ENCODE results near the gene POLD1. TPM values are rescaled to one million over a fixed set of nuclear protein-coding genes. Genes with fewer than 3 reads are reported as not detected.
"Not testable (repeated sequence)": the region's sequence is repeated elsewhere in the genome, so short reads cannot be mapped to it uniquely, and the experiment has no call there.

Gene POLD1
- total RNA-seq, 1 donor from 2014 or later = 141 TPM

DNA sequence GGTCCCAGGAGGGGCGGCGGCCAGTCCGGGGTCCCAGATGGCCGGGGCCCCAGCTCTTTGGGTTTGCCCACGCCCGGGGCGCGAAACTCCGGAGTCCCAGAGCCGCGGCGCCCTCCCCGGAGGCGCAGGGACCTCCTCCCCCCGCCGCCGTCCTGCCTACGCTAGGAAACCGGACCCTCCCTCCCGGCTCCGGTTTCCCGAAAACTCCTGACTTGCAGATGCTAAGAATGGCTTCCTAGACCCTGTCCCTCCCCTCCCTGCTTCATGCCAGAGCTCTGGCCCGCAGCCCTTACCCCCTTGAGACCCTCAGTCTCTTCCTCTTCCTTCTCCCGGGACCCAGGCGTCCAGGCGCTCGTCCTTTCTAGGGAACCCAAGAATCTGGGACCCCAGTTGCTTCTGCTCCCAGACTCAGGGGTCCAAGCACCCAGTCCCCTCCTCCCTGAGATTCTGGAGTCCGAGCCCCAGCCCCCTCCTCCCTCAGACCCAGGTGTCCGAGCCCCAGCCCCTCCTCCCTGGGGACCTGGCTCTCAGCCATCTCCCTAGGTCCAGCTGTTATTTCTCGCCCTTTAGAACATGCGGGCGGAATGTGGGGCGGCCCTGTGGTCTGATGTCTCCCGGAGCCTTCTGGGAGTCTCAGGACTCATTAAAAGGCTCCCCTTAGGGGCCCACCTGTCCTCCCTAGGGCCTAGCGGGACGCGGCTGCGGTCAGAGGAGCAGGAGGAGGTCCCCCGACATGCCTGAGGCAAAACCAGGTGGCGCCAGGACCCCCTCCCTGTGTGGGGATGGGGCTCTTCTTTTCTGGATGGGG lies 48.3 kb downstream of the POLD1 start, which contains the start of gene MYBPC2:
TSS of gene MYBPC2 (plus strand) at position 672 of the 808 bp plus-strand sequence. CDS start at position 734, 62 bp downstream.
- intact Hi-C loops (cut with micrococcal nuclease) = loop anchor here (5.0 kb wide), 1 partner anchor 50 kb away; the partner anchor contains the start of gene POLD1

DNA sequence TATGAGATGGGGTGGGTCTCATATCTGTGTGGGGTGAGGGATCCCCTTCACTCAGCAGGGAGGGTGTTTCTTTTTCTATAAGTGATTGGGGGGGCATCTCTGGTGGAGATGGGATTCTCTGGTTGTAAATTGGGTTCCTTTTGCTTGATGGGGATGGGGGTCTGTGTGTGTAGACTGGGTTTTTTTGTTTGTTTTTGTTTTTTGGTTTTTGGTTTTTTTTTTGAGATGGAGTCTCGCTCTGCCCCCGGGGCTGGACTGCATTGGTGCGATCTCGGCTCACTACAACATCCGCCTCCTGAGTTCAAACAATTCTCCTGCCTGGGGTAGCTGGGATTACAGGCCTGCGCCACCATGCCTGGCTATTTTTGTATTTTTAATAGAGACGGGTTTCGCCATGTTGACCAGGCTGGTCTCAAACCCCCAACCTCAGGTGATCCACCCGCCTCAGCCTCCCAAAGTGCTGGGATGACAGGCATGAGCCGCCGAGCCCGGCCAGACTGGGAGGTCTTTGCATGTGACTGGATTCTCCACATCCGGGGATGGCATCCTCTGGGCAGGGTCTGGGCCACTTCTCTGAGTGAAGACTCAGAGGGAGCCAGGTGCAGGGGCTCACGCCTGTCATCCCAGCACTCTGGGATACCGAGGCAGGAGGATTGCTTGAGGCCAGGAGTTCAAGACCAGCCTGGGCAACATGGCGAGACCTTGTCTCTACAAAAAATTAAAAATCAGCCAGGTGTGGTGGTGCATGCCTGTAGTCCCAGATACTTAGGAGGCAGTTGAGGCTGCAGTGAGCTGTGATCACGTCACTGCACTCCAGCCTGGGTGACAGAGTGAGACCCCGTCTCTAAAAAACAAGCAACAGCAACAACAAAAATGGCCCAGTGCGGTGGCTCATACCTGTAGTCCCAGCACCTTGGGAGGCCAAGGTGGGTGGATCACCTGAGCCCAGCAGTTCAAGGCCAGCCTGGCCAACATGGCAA lies 49.3 kb downstream of the POLD1 start:
- intact Hi-C loops (cut with micrococcal nuclease) = loop anchor here (5.0 kb wide), 1 partner anchor 51 kb away; the partner anchor contains the start of gene POLD1

DNA sequence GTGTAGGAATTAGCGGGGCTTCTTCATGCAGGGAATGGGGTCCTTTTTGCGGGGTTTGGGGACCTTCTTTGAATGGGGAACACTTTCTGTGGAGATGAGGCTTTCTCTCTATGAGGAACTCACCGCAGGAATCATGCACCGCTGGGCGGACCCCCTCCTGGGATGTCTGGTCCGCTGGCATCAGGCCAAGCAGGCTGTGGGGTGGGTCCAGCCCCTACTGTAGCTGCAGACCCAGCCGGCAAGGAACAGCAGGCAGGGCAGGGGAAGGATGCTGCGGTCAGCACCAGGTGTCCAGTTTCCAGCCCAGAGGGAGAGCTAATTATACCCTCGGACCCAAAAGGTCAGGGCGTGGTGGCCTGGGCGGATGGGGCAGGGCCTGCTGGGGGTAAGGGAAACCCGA lies 50.4 kb downstream of the POLD1 start:
- intact Hi-C loops (cut with micrococcal nuclease) = loop anchor here (5.0 kb wide), 1 partner anchor 52 kb away; the partner anchor contains the start of gene POLD1

DNA sequence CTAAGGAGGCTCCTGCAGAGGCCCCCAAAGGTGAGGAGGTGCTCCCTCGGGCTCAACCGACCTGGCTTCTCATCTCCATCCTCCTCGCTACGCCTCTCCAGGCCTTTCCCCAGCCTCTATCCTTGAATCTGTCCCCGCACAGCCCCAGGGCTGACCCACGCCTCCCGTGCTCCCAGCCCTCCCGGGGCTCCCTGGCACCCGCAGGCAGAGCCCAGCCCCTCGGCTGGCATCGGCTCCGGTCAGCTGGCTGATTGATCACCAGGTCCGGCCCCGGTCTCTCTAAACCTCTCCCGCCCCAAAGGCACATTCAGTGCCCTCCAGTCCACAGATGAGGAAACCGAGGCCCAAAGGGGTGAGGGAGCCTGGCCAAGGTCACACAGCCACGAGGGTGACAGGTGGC lies 51.1 kb downstream of the POLD1 start:
- intact Hi-C loops (cut with micrococcal nuclease) = no loop called here

DNA sequence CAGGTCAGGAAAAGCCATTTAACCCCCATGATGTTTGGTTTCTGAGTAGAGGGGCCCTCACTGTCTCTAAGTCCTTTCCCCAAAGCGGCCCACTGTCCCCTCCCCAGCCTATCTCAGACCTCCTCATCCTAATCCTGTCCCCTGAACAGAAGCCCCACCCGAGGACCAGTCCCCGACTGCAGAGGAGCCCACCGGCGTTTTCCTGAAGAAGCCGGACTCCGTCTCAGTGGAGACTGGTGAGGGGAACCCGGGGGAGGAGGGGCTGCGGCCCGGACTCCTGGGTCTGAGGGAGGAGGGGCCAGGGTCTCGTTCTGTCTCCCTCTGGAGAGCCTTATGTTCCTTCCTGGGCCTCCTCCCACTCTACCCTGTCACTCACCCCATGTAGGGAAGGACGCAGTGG lies 51.5 kb downstream of the POLD1 start:
- intact Hi-C loops (cut with micrococcal nuclease) = no loop called here

DNA sequence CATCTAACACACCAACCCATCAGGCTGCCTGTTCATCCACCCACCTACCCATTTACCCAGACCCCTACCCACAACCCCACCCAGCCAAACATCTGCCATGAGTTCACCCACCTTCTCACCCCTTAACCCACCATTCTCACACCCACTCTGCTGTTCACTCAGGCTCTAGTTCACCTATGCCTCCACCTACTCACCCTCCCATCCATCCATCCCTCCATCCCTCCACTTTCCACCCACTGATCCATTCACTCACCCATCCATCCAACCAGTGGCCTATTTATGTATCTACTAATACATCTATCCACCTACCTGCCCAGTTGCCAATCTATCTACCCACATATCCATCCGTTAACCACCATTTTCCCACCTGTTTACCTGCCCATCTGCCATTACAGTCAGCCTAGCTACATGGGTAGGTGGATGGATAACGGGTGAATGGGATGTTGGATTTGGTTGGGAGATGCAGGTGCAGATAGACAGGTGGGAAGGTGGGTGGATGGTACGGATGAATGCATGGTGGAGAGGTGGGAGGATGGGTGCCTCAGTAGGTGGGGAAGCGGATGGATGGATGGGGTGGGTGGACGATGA lies 53.8 kb downstream of the POLD1 start:
- intact Hi-C loops (cut with micrococcal nuclease) = no loop called here

DNA sequence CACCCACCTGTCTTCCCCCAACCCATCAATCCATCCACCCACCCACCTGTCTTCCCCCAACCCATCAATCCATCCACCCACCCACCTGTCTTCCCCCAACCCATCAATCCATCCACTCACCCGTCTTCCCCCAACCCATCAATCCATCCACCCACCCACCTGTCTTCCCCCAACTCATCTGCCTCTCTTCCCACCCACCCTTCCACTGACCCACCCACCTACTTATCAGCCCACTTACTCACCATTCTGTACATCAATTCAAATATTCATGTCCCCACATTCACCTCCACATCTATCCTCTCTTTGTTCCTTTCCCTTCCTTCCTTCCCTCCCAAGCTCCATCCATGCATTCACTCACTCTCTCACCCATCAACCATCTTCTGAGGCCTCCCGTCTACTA lies 55.0 kb downstream of the POLD1 start:
- intact Hi-C loops (cut with micrococcal nuclease) = not testable (repeated sequence)

DNA sequence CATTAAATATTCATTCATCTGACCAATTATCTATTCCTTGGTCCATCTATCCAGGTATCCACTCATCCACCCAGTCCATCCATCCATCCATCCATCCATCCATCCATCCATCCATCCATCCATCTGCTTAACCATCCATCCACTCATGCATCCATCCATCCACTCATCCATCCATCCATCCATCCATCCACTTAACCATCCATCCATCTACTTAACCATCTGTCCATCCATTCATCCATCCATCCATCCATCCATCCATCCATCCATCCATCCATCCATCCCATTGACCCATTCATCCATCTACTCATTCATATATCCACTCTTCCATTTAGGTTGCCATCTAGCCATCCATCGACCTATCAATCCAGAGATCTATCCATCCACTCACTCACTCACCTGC lies 59.9 kb downstream of the POLD1 start:
- intact Hi-C loops (cut with micrococcal nuclease) = no loop called here

DNA sequence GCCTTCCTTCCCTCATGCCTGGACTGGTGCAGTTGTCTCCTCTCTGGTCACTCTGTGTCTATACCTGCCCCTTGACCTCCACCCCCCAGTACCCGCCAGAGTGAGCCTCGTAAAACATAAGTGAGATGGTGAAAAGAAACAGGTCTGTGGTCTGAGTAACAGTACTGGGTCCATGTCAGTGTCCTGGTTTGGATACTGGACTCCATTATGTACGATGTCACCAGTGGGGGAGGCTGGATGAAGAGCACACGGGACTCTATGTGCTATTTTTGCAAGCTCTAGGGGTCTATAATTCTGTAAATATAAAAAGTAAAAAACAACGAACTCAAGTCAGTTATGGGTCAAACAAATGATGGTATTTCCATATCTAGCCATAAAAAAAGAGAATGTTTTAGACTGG lies 62.9 kb downstream of the POLD1 start:
- intact Hi-C loops (cut with micrococcal nuclease) = no loop called here

DNA sequence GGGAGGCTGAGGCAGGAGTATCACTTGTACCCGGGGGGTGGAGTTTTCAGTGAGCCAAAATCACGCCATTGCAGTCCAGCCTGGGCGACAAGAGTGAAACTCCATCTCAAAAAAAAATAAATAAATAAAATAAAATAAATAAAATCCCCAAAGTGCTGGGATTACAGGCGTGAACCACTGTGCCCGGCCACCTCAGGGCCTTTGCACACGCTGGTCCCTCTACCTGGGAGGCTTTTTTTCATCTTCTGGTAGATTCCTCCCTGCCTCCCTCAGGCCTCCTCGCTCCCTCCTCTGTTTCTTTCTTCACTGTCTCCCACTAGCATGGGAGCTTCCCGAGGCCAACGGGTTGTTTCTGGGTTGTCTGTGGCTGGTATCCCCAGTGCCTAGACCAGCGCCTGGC lies 63.6 kb downstream of the POLD1 start:
- intact Hi-C loops (cut with micrococcal nuclease) = no loop called here

DNA sequence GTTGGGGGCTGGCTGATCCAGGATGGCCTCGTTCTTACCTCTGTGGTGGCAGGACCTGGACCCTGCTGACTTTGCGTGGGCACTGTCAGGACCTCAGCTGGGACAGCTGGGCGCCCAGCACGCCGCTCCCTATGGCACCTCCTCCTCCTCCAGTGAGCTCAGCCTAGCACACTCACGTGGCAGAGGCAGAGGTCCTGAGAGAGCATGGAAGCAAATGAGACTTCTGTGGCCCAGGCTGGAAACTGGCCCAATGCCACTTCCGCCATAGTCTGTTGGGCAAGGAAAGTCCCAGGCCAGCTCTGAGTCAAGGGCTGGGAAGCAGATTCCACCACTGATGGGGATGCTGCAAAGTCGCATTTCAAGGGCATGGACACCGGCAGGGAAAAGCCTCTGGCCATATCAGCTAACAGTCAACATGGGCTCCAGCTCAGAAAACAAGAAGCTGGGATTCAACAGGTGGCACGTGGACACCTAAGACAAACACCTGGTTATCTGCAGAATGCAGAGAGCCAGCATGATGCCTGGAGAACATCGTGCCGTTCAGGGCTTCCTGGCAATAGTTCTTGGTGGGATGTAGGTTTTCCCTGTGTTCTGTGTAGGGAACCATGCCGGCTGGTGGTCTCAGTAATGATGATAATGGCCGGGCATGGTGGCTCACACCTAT lies 65.2 kb downstream of the POLD1 start:
- intact Hi-C loops (cut with micrococcal nuclease) = no loop called here

DNA sequence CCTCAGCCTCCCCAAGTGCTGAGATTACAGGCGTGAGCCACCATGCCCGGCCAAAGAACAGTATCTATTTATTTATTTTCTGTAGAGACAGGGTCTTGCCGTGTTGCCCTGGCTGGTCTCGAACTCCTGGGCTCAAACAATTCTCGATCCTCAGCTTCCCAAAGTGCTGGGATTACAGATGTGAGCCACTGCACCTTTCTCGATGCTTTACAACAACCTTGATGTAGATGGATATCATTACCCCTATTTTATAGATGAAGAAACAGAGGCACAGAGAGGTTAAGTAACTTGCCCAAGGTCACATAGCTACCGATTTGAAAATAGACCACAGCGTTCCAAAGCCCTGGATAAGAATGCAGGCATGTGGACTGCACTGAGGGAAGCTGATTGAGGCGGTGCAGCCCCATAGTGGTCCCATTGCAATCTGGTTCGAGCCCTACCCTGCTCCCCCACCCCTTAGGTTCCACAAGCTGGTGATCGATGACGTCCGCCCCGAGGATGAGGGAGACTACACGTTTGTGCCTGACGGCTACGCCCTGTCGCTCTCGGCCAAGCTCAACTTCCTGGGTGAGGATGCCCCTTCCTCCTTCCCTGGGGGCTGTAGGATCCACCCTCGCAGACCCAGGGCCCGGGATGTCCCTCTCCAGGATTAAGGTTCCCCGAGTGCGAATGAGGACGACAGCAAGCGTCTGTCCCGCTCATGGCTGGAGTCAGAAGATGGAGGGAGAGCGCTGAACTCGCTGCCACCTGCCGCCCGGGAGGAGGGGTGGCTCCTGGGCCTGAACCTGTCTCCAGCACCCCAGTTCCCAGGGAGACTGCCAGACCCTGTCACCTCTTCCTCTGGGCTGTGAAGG lies 66.4 kb downstream of the POLD1 start:
- intact Hi-C loops (cut with micrococcal nuclease) = no loop called here

DNA sequence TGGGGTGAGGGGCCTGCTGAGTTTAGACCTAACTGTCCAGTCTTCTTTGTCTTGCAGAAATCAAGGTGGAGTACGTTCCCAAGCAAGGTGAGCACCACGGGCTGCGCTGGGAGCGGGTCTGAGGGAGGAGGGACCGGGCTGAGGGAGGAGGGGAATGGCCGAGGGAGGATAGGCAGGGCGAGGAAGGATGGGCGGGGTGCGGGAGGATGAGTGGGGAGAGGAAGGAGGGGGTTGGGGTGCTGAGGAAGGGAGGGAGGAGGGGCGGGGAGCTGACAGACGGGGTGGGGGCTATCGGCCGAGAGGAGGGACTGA lies 67.0 kb downstream of the POLD1 start:
- intact Hi-C loops (cut with micrococcal nuclease) = no loop called here

DNA sequence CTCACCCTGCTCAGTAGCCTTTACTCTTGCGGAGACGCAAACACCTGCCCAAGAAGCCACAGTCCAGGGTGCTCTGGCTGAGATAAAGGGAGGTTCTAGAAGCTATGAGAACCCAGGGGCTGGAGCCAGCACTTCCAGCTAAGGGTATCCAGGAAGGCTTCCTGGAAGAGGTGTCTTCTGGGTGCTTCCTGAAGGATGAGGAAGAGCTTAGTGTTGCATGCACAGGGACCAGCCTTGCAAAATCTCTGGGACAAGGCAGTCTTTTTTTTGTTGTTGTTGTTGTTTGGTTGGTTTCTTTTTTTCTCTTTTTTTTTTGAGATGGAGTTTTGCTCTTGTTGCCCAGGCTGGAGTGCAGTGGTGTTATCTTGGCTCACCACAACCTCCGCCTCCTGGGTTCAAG lies 69.1 kb downstream of the POLD1 start:
- intact Hi-C loops (cut with micrococcal nuclease) = no loop called here

DNA sequence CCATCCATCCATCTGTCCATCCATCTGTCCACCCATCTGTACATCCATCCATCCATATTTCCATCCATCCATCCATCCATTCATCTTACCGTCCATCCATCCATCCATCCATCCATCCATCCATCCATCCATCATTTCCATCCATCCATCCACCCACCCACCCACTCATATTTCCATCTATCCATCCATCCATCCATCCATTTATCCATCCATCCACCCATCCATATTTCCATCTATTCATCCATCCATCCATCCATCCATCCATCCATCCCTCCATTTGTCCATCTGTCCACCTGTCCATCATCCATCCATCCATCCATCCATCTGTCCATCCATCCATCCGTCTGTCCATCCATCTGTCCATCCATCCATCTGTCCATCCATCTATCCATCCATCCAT lies 71.8 kb downstream of the POLD1 start:
- intact Hi-C loops (cut with micrococcal nuclease) = no loop called here

DNA sequence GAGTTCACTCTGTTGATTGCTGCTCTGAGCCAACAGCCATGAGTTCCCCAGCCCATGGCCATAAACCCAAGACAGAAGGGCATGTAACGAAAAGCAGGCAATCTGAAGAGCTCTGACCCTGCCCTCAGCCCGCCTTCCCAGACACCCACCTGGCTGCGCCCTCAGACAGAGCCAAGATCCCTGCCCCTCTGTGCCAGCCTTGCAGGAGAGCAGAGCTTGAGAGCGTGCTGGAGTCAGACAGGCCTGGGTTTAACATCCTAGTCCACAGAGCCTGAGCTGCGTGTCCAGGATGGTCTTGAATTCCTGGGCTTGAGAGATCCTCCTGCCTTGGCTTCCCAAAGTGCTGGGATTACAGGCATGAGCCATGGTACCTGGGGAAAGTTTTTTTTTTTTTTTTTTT lies 73.2 kb downstream of the POLD1 start:
- intact Hi-C loops (cut with micrococcal nuclease) = no loop called here

DNA sequence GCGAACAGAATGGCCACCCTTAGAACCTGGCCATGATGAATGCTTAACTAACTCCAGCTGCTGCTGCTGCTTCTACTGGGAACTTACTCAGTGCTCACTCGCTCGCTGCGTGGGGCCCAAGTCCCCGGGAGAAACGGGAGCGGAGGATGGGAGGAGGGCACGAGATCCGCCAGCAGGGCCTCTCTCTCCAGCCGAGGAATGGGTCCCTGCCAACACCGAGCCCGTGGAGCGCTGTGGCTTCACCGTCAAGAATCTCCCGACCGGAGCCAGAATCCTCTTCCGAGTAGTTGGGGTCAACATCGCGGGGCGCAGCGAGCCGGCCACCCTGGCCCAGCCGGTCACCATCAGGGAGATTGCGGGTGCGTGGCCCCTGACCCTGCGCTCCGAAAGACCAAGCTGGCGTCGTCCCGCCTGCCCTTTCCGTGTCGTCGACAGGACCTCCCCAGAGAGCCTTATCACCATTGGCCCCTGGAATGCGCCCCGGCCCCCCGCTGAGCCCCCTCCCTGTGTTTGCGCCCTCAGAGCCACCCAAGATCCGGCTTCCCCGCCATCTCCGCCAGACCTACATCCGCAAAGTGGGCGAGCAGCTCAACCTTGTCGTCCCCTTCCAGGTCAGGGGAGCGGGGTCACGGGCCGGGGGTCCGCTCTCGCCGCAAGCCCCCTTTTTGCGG lies 74.4 kb downstream of the POLD1 start:
- intact Hi-C loops (cut with micrococcal nuclease) = no loop called here

DNA sequence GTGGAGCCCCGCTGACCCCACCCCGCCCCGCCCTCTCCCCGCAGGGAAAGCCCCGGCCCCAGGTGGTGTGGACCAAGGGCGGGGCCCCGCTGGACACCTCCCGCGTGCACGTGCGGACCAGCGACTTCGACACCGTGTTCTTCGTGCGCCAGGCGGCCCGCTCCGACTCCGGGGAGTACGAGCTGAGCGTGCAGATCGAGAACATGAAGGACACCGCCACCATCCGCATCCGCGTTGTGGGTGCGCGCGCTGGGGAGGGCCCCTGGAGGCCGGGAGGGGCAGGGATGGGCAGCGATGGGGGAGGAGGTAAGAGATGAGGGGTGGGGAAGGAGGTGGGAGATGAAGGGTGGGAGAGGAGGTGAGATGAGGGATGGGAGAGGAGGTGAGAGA lies 74.9 kb downstream of the POLD1 start:
- intact Hi-C loops (cut with micrococcal nuclease) = no loop called here

DNA sequence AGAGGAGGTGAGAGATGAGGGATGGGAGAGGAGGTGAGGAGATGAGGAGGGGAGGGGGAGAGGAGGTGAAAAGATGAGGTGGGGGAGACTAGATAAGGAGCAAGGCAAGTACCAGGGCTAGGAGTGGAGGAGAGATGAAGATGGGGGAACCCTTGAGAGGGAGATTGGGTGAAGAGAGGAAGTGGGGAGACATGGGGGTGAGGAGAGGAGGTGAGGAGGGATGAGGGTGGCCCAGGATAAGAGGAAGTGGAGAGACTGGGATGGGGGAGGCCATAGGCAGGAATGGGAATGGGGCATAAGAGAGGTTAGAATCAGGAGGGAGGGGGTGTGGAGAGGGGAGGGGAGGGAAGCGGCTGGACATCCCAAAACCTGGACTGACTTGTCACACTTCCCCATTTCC lies 75.5 kb downstream of the POLD1 start:
- intact Hi-C loops (cut with micrococcal nuclease) = no loop called here
